ENCODE data around the gene TECTA.

The TECTA gene

GRCh38 chr11:121070951-121071845 is 29.8 kb upstream of the TECTA start:
- no peak for DNase-seq (ENCODE audit: extremely low read depth, low read depth)

DNA sequence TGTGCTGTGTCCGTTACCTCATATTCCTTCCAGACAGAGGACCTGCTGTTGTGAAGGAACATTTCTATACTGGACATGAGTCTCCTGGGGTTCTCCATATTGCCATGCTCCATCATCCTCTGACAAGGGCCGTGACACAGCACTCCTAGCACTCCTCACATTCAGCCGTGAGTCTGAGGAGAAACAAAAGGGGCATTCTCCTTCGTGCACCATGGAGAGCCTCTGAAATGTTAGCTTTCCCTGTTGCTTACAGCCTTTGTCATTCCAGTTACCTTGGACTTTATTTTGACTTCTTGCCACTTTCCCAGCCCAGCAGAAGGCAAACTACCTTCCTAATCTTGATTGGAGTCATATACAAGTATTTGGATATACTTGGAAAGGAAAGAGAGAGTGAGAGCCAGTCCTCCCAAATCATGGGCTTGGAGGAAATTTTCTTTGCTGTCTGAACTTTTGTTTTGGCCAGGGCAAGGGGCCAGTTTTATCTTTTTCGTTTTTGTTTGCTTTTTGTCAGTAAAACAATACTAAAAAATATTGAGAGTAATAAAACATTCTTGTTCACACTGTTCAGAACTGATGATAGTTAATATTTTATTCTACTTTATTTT is 29.1 kb upstream of the TECTA start:
- DNase-seq (ENCODE audit: extremely low read depth, low read depth) = no peak
- TF ChIP-seq, protein P1, sequence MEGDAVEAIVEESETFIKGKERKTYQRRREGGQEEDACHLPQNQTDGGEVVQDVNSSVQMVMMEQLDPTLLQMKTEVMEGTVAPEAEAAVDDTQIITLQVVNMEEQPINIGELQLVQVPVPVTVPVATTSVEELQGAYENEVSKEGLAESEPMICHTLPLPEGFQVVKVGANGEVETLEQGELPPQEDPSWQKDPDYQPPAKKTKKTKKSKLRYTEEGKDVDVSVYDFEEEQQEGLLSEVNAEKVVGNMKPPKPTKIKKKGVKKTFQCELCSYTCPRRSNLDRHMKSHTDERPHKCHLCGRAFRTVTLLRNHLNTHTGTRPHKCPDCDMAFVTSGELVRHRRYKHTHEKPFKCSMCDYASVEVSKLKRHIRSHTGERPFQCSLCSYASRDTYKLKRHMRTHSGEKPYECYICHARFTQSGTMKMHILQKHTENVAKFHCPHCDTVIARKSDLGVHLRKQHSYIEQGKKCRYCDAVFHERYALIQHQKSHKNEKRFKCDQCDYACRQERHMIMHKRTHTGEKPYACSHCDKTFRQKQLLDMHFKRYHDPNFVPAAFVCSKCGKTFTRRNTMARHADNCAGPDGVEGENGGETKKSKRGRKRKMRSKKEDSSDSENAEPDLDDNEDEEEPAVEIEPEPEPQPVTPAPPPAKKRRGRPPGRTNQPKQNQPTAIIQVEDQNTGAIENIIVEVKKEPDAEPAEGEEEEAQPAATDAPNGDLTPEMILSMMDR (IDR thresholded peaks at IDR 0.05; ENCODE audit: low read depth, low read length) = no peak

More at GRCh38 chr11:121070951-121071845, 29.8 kb upstream of the TECTA start:
- TF ChIP-seq, protein P1 (IDR thresholded peaks at IDR 0.05; ENCODE audit: low read depth, low read length) = no peak

DNA sequence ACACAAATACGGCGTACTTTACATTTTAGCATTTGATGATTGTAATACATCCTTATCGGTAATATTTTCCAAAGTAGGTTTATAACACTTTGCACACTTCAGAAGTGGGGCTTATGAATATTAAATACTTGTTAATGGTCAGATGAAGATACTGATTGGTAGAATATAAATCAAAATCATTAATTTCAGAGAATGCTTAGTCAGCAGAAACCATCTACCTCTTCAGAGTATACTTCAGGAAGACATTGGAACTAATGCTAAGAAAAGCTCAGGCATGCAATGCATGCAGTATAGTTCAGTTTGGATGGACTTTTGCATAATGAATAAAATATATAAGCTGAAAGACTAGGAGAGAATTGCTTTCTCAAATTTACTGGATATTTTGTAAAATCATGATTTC is 19.7 kb upstream of the TECTA start:
- DNase-seq (ENCODE audit: extremely low read depth, low read depth) = no peak
- TF ChIP-seq, protein P1 (IDR thresholded peaks at IDR 0.05; ENCODE audit: low read depth, low read length) = no peak

DNA sequence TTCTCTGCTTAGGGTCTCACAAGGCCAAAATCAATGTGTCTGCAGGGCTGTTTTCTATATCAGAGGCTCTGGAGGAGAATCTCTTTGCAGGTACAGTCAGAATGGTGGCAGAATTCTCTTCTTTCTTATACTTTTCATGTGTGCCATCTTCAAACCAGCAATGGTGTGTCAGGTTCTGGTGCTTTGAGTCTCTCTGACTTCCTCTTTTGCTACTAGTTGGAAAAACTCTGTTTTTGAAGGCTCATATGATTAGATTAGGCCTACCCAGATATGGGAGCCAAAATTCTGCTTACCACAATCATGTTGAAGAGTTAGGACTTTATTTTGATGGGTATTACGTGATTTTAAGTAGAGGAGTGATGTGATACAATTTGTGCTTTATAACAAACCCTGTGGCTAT is 18.8 kb upstream of the TECTA start:
- TF ChIP-seq, protein P1 (IDR thresholded peaks at IDR 0.05; ENCODE audit: low read depth, low read length) = no peak
- no peak for DNase-seq (ENCODE audit: extremely low read depth, low read depth)

- TF ChIP-seq, protein P1 (IDR thresholded peaks at IDR 0.05; ENCODE audit: low read depth, low read length) = no peak
- no peak for DNase-seq (ENCODE audit: extremely low read depth, low read depth)
These were observed 18.4 kb upstream of the TECTA start for GRCh38 chr11:121082670-121083069.

DNA sequence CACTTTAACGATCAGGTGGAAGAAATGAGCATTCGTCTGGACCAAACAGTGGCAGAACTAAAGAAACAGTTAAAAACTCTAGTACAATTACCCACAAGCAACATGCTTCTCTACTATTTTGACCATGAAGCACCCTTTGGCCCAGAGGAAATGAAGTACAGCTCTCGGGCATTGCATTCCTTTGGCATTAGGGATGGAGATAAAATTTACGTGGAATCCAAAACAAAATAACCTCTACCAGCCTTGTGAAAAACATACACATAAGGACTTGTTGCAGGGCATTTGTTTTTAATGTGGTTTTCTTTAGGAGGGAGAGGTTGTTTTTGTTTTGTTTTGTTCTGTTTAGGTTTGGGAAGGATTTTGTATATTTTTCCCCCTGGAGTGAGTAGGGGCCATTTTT is 14.2 kb upstream of the TECTA start:
- TF ChIP-seq, protein P1 (IDR thresholded peaks at IDR 0.05; ENCODE audit: low read depth, low read length) = no peak
- no peak for DNase-seq (ENCODE audit: extremely low read depth, low read depth)

- DNase-seq (ENCODE audit: extremely low read depth, low read depth) = no peak
- TF ChIP-seq, protein P1 (IDR thresholded peaks at IDR 0.05; ENCODE audit: low read depth, low read length) = no peak
These were observed 11.5 kb upstream of the TECTA start for GRCh38 chr11:121089566-121089965.

Measured in AG09319 (cell line).